ENCODE data around the gene MDGA2. TPM values are rescaled to one million over a fixed set of nuclear protein-coding genes. Genes with fewer than 3 reads are reported as not detected.
A peak's percentile ranks its signal among the peaks of the same experiment; 100 is the strongest.

Gene MDGA2
- 0.44 TPM for polyA plus RNA-seq (2013, experiment 1 of 2)
- 0.49 TPM for polyA plus RNA-seq (2013, experiment 2 of 2)

DNA sequence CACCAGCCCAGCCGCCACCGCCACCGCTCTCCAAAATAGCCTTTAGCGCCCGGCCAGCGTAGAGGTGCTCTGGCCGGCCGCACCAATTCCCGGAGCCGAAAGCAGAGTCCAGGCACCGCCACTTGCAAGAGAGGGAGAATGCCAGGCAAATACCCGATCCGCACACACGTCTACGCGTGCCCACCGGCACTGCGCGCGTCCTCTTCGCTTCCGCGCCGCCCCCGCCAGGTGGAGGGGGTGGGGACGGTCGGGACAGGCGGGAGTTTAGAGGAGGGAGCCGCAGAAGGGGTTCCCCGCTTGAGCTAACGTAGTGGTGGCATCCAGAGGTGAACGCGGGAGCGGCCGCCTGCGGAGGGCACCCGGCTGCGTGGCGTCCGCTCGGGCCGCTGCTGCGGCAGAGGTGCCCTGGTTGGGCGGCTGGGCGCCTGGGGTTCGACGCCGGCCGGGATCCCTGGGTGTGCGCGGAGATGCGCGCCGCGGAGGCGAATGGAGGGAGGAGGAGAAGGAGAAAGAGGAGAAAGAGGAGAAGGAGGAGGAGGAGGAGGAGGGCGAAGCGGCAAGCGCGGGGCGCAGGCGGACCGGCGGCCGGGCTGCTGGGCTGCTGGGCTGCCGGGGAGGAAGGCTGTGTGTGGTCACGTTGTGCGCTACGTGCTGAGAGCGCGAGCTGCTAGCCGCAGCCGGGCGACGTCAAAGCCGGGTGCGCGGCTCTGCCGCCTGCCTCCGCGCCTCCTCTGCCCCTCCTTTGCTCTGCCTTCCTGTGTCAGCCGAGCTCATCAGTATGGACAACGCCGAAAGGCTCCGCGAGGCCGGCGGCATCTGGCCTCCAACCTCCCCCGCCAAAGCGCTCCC is at the start of gene MDGA2:
Gene MDGA2 (minus strand): TSS at position 140 of the 849 bp plus-strand sequence.
- H3K4me1 ChIP-seq (ENCODE audit: control insufficient read depth, insufficient read depth, low read depth, low read length) = peaks cover 27% of the 10 kb centered on the region
- no peak within 1 kb of the TSS for H2AK5ac ChIP-seq (ENCODE audit: low read length, severe bottlenecking)
- H4K8ac ChIP-seq (ENCODE audit: low read length) = peak within 1 kb of the TSS; percentile 46
- no peak within 1 kb of the TSS for H3K4ac ChIP-seq (ENCODE audit: low read depth in 1 of 2, low read length in 2 of 2)
- peak within 1 kb of the TSS in 1 of 2 experiments; percentile 54 for H2BK12ac ChIP-seq (ENCODE audit: low read length in 2 of 2)
- H4K91ac ChIP-seq (ENCODE audit: low read length) = peak within 1 kb of the TSS; percentile 28
- H3K27me3 ChIP-seq (ENCODE audit: control insufficient read depth in 1 of 2, insufficient read depth in 1 of 2, low read length in 2 of 2) = peaks cover 15 to 53% of the 10 kb centered on the region in 2 experiments
- peak within 1 kb of the TSS; percentile 53 to 64 for H3K4me3 ChIP-seq (ENCODE audit: insufficient read depth in 1 of 2, low read depth in 1 of 2, low read length in 2 of 2)
- peak within 1 kb of the TSS; percentile 91 for H3K4me2 ChIP-seq (ENCODE audit: low read length, poor library complexity, severe bottlenecking)
- H2BK15ac ChIP-seq (ENCODE audit: low read depth, poor library complexity, severe bottlenecking) = peak within 1 kb of the TSS; percentile 20
- H3K36me3 ChIP-seq (ENCODE audit: control insufficient read depth in 1 of 2, insufficient read depth in 2 of 2, low read depth in 1 of 2, low read length in 2 of 2) = peaks cover 0 to 3% of the 10 kb centered on the region in 2 experiments
- peak within 1 kb of the TSS in 1 of 2 experiments; percentile 59 for H3K23ac ChIP-seq (ENCODE audit: low read length in 2 of 2)
- peak within 1 kb of the TSS; percentile 93 for H2AFZ ChIP-seq (ENCODE audit: low read depth, low read length)
- peak within 1 kb of the TSS in 1 of 2 experiments; percentile 64 for H3K14ac ChIP-seq (ENCODE audit: low read length in 2 of 2)
- no peak within 1 kb of the TSS for H3K27ac ChIP-seq (ENCODE audit: low read length, poor library complexity, severe bottlenecking)
- no peak within 1 kb of the TSS for H2BK120ac ChIP-seq (ENCODE audit: low read depth, low read length)
- no peaks in the 10 kb centered on the region for H3K9me3 ChIP-seq (ENCODE audit: control insufficient read depth, low read length)
- H3K79me1 ChIP-seq (replicated peaks; ENCODE audit: low read length, poor library complexity, severe bottlenecking) = no peaks in the 10 kb centered on the region
- 1% methylated on average over 77 of the region's 90 CpGs for WGBS
- peak; percentile 74 for DNase-seq
- peak within 1 kb of the TSS in 1 of 2 experiments; percentile 34 for H3K18ac ChIP-seq (ENCODE audit: low read depth in 1 of 2, low read length in 2 of 2)
- H2BK5ac ChIP-seq (ENCODE audit: low read depth, low read length, poor library complexity, severe bottlenecking) = no peak within 1 kb of the TSS
- peak within 1 kb of the TSS; percentile 43 for H3K9ac ChIP-seq (ENCODE audit: low read length)

DNA sequence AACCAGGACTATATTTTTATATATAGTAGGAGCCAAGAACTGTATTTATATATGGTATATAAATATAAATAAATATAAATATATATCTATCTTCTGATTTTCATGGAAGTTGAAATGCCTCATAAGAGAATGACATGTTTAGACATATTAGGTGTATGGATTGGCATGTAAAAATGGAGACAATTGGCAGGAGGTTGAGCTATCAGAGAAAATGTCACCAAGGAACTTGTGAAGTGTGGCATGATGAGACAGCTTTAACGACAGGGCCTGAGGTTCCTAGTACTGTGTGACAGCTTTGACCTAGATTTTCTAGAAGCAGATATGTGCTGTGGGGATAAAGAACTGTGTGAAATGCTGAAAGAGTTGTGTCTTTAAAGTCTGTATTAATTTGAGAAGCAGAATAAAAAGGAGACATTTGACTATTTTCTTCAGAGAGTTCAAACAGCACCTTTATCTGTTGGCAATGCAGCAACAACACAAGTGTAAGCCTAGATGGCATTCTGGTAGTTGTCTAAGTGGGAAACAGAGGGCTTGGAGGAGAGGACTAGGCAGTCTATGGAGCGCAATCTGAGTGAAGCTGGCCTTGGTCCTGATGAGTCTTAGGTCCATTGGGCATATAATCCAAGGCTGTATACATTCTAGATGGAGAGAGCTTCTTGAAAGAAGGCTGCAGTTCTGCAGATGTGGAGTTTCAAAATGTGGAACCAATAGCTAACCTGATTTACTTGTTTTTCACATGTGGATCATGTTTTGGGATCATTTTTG is 47.7 kb upstream of the MDGA2 start:
- H3K27me3 ChIP-seq (ENCODE audit: control insufficient read depth in 1 of 2, insufficient read depth in 1 of 2, low read length in 2 of 2) = no peaks in the 10 kb centered on the region

DNA sequence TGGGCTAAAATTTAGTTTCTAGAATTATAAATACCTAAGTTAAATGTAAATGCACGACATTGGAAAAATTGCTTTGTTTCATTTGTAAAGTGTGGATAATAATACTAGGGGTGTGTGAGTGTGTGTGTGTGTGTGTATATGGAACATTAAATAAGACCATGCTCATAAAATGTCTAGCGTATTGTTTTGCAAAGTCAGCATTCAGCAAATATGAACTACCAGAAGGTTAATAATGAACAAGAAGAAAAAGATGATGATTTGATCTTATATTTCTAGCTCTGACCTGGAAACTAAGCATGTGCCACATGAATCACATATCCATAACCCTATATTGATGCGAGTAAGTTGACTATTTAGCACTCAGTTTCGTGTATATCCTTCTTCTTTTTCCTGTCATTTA is 44.9 kb upstream of the MDGA2 start:
- no peaks in the 10 kb centered on the region for H3K79me1 ChIP-seq (replicated peaks; ENCODE audit: low read length, poor library complexity, severe bottlenecking)
- H2BK15ac ChIP-seq (ENCODE audit: low read depth, poor library complexity, severe bottlenecking) = no peak overlapping the region
- H3K14ac ChIP-seq (ENCODE audit: low read length in 2 of 2) = no peak overlapping the region
- H2BK120ac ChIP-seq (ENCODE audit: low read depth, low read length) = no peak overlapping the region
- WGBS = 100% methylated on average over 3 of the region's 4 CpGs
- H3K4me1 ChIP-seq (ENCODE audit: control insufficient read depth, insufficient read depth, low read depth, low read length) = no peaks in the 10 kb centered on the region
- no peak overlapping the region for H2AFZ ChIP-seq (ENCODE audit: low read depth, low read length)
- no peak overlapping the region for H2BK5ac ChIP-seq (ENCODE audit: low read depth, low read length, poor library complexity, severe bottlenecking)
- H3K4me2 ChIP-seq (ENCODE audit: low read length, poor library complexity, severe bottlenecking) = no peak overlapping the region
- H2BK12ac ChIP-seq (ENCODE audit: low read length in 2 of 2) = no peak overlapping the region
- no peak overlapping the region for H3K4ac ChIP-seq (ENCODE audit: low read depth in 1 of 2, low read length in 2 of 2)
- no peak overlapping the region for H2AK5ac ChIP-seq (ENCODE audit: low read length, severe bottlenecking)
- no peaks in the 10 kb centered on the region for H3K27me3 ChIP-seq (ENCODE audit: control insufficient read depth in 1 of 2, insufficient read depth in 1 of 2, low read length in 2 of 2)
- no peaks in the 10 kb centered on the region for H3K36me3 ChIP-seq (ENCODE audit: control insufficient read depth in 1 of 2, insufficient read depth in 2 of 2, low read depth in 1 of 2, low read length in 2 of 2)
- DNase-seq = no peak
- no peak overlapping the region for H3K27ac ChIP-seq (ENCODE audit: low read length, poor library complexity, severe bottlenecking)
- no peak overlapping the region for H3K4me3 ChIP-seq (ENCODE audit: insufficient read depth in 1 of 2, low read depth in 1 of 2, low read length in 2 of 2)
- H3K9ac ChIP-seq (ENCODE audit: low read length) = no peak overlapping the region
- H3K23ac ChIP-seq (ENCODE audit: low read length in 2 of 2) = no peak overlapping the region
- no peak overlapping the region for H4K8ac ChIP-seq (ENCODE audit: low read length)
- H4K91ac ChIP-seq (ENCODE audit: low read length) = no peak overlapping the region
- H3K18ac ChIP-seq (ENCODE audit: low read depth in 1 of 2, low read length in 2 of 2) = no peak overlapping the region
- no peaks in the 10 kb centered on the region for H3K9me3 ChIP-seq (ENCODE audit: control insufficient read depth, low read length)

More for the DNA sequence above, 47.7 kb upstream of the MDGA2 start:
- WGBS = 96% methylated on average over 2 of the region's 2 CpGs
- H4K8ac ChIP-seq (ENCODE audit: low read length) = no peak overlapping the region
- H3K14ac ChIP-seq (ENCODE audit: low read length in 2 of 2) = no peak overlapping the region
- no peak overlapping the region for H2BK15ac ChIP-seq (ENCODE audit: low read depth, poor library complexity, severe bottlenecking)
- no peaks in the 10 kb centered on the region for H3K36me3 ChIP-seq (ENCODE audit: control insufficient read depth in 1 of 2, insufficient read depth in 2 of 2, low read depth in 1 of 2, low read length in 2 of 2)
- H3K4me1 ChIP-seq (ENCODE audit: control insufficient read depth, insufficient read depth, low read depth, low read length) = no peaks in the 10 kb centered on the region
- H2BK12ac ChIP-seq (ENCODE audit: low read length in 2 of 2) = no peak overlapping the region
- H3K23ac ChIP-seq (ENCODE audit: low read length in 2 of 2) = no peak overlapping the region
- no peak overlapping the region for H2BK5ac ChIP-seq (ENCODE audit: low read depth, low read length, poor library complexity, severe bottlenecking)
- no peaks in the 10 kb centered on the region for H3K9me3 ChIP-seq (ENCODE audit: control insufficient read depth, low read length)
- H3K4me2 ChIP-seq (ENCODE audit: low read length, poor library complexity, severe bottlenecking) = no peak overlapping the region
- DNase-seq = no peak
- no peak overlapping the region for H2AFZ ChIP-seq (ENCODE audit: low read depth, low read length)
- no peak overlapping the region for H4K91ac ChIP-seq (ENCODE audit: low read length)
- H3K18ac ChIP-seq (ENCODE audit: low read depth in 1 of 2, low read length in 2 of 2) = no peak overlapping the region
- H3K4ac ChIP-seq (ENCODE audit: low read depth in 1 of 2, low read length in 2 of 2) = no peak overlapping the region
- no peaks in the 10 kb centered on the region for H3K79me1 ChIP-seq (replicated peaks; ENCODE audit: low read length, poor library complexity, severe bottlenecking)
- no peak overlapping the region for H3K9ac ChIP-seq (ENCODE audit: low read length)
- H3K27ac ChIP-seq (ENCODE audit: low read length, poor library complexity, severe bottlenecking) = no peak overlapping the region
- no peak overlapping the region for H2BK120ac ChIP-seq (ENCODE audit: low read depth, low read length)
- no peak overlapping the region for H2AK5ac ChIP-seq (ENCODE audit: low read length, severe bottlenecking)
- no peak overlapping the region for H3K4me3 ChIP-seq (ENCODE audit: insufficient read depth in 1 of 2, low read depth in 1 of 2, low read length in 2 of 2)

DNA sequence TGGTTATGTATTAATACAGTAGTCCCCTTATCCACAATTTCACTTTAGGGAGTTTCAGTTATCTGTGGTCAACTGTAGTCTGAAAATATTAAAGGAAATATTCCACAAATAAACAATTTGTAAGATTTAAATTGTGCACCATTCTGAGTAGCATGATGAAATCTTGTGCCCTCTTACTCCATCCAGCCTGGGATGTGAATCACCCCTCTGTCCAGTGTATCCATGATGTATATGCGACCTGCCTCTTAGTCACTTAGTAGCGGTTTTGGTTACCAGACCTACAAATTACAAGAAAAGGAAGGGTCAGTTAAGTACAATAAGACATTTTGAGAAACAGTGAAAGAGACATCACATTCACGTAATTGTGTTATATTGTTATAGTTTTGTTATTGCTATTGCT is 39.9 kb upstream of the MDGA2 start:
- no peak overlapping the region for H4K91ac ChIP-seq (ENCODE audit: low read length)
- no peaks in the 10 kb centered on the region for H3K9me3 ChIP-seq (ENCODE audit: control insufficient read depth, low read length)
- no peak overlapping the region for H3K23ac ChIP-seq (ENCODE audit: low read length in 2 of 2)
- WGBS = 80% methylated on average over 1 of the region's 3 CpGs
- H3K18ac ChIP-seq (ENCODE audit: low read depth in 1 of 2, low read length in 2 of 2) = no peak overlapping the region
- H2AFZ ChIP-seq (ENCODE audit: low read depth, low read length) = no peak overlapping the region
- H4K8ac ChIP-seq (ENCODE audit: low read length) = no peak overlapping the region
- no peak overlapping the region for H2BK15ac ChIP-seq (ENCODE audit: low read depth, poor library complexity, severe bottlenecking)
- no peak overlapping the region for H3K14ac ChIP-seq (ENCODE audit: low read length in 2 of 2)
- H2AK5ac ChIP-seq (ENCODE audit: low read length, severe bottlenecking) = no peak overlapping the region
- H3K4me2 ChIP-seq (ENCODE audit: low read length, poor library complexity, severe bottlenecking) = no peak overlapping the region
- H3K36me3 ChIP-seq (ENCODE audit: control insufficient read depth in 1 of 2, insufficient read depth in 2 of 2, low read depth in 1 of 2, low read length in 2 of 2) = no peaks in the 10 kb centered on the region
- no peak overlapping the region for H2BK5ac ChIP-seq (ENCODE audit: low read depth, low read length, poor library complexity, severe bottlenecking)
- H3K27me3 ChIP-seq (ENCODE audit: control insufficient read depth in 1 of 2, insufficient read depth in 1 of 2, low read length in 2 of 2) = no peaks in the 10 kb centered on the region
- H3K27ac ChIP-seq (ENCODE audit: low read length, poor library complexity, severe bottlenecking) = no peak overlapping the region
- H3K4ac ChIP-seq (ENCODE audit: low read depth in 1 of 2, low read length in 2 of 2) = no peak overlapping the region
- no peak overlapping the region for H3K9ac ChIP-seq (ENCODE audit: low read length)
- H3K79me1 ChIP-seq (replicated peaks; ENCODE audit: low read length, poor library complexity, severe bottlenecking) = no peaks in the 10 kb centered on the region
- no peaks in the 10 kb centered on the region for H3K4me1 ChIP-seq (ENCODE audit: control insufficient read depth, insufficient read depth, low read depth, low read length)
- H2BK12ac ChIP-seq (ENCODE audit: low read length in 2 of 2) = no peak overlapping the region
- H2BK120ac ChIP-seq (ENCODE audit: low read depth, low read length) = no peak overlapping the region
- no peak overlapping the region for H3K4me3 ChIP-seq (ENCODE audit: insufficient read depth in 1 of 2, low read depth in 1 of 2, low read length in 2 of 2)
- peak; percentile 78 for DNase-seq
